ENCODE measurements around the gene SMTNL2.

The SMTNL2 gene

GRCh38 chr17:4560837-4561256, 23.5 kb upstream of the SMTNL2 start:
- no peak for DNase-seq
- H3K36me3 ChIP-seq, result no peaks in the 10 kb centered on the region
- H3K27me3 ChIP-seq (ENCODE audit: insufficient read depth, low read depth, severe bottlenecking), result no peaks in the 10 kb centered on the region
- no peak overlapping the region for H3K4me3 ChIP-seq (ENCODE audit: low read depth, low read length)
- H3K27ac ChIP-seq, result no peak overlapping the region
- H3K9me3 ChIP-seq (ENCODE audit: severe bottlenecking), result no peaks in the 10 kb centered on the region
- TF ChIP-seq CTCF (IDR thresholded peaks at IDR 0.05; ENCODE audit: low read depth, low read length), result peak; percentile 36

- Histone ChIP-seq H3K4me3 (ENCODE audit: low read depth, low read length) (no peak overlapping the region), H3K27me3 (ENCODE audit: insufficient read depth, low read depth, severe bottlenecking) (no peaks in the 10 kb centered on the region), H3K27ac (no peak overlapping the region), H3K36me3 (no peaks in the 10 kb centered on the region), H3K9me3 (ENCODE audit: severe bottlenecking) (no peaks in the 10 kb centered on the region)
- no peak for TF ChIP-seq CTCF (IDR thresholded peaks at IDR 0.05; ENCODE audit: low read depth, low read length)
- DNase-seq, result no peak
These were observed 22.0 kb upstream of the SMTNL2 start for GRCh38 chr17:4562015-4562969.

- no peaks in the 10 kb centered on the region for H3K9me3 ChIP-seq (ENCODE audit: severe bottlenecking)
- peak; percentile 71 for TF ChIP-seq CTCF (IDR thresholded peaks at IDR 0.05; ENCODE audit: low read depth, low read length)
- H3K27me3 ChIP-seq (ENCODE audit: insufficient read depth, low read depth, severe bottlenecking), result no peaks in the 10 kb centered on the region
- H3K36me3 ChIP-seq, result no peaks in the 10 kb centered on the region
- H3K27ac ChIP-seq, result peak overlapping the region; percentile 63
- DNase-seq, result peak; percentile 85
- H3K4me3 ChIP-seq (ENCODE audit: low read depth, low read length), result no peak overlapping the region; the same call in 1 of the 2 replicates
These were observed 18.9 kb upstream of the SMTNL2 start for GRCh38 chr17:4565209-4566141.

GRCh38 chr17:4566785-4567184, 17.5 kb upstream of the SMTNL2 start:
- Histone ChIP-seq H3K36me3 (no peaks in the 10 kb centered on the region), H3K27me3 (ENCODE audit: insufficient read depth, low read depth, severe bottlenecking) (no peaks in the 10 kb centered on the region), H3K4me3 (ENCODE audit: low read depth, low read length) (no peak overlapping the region), H3K27ac (no peak overlapping the region), H3K9me3 (ENCODE audit: severe bottlenecking) (no peaks in the 10 kb centered on the region)
- DNase-seq, result peak; percentile 83
- TF ChIP-seq CTCF (IDR thresholded peaks at IDR 0.05; ENCODE audit: low read depth, low read length), result peak; percentile 78

- H3K36me3 ChIP-seq, result no peaks in the 10 kb centered on the region
- H3K4me3 ChIP-seq (ENCODE audit: low read depth, low read length), result no peak overlapping the region
- no peak for DNase-seq
- H3K27me3 ChIP-seq (ENCODE audit: insufficient read depth, low read depth, severe bottlenecking), result no peaks in the 10 kb centered on the region
- H3K27ac ChIP-seq, result no peak overlapping the region
- TF ChIP-seq CTCF (IDR thresholded peaks at IDR 0.05; ENCODE audit: low read depth, low read length), result no peak
- no peaks in the 10 kb centered on the region for H3K9me3 ChIP-seq (ENCODE audit: severe bottlenecking)
These were observed 14.7 kb upstream of the SMTNL2 start for GRCh38 chr17:4569591-4569990.

All from WERI-Rb-1 (cell line).